ENCODE results near the gene FBXW12. TPM values are rescaled to one million over a fixed set of nuclear protein-coding genes. Genes with fewer than 3 reads are reported as not detected.

FBXW12 gene
- total RNA-seq, 1 experiment from 2014 or later = not detected

- DNase-seq = no peak
- H3K27ac ChIP-seq (ENCODE audit: low read length) = peak overlapping the region; percentile 36; the same call in 1 of the 2 replicates
- H3K9me3 ChIP-seq (ENCODE audit: low read length) = no peaks in the 10 kb centered on the region
- H4K20me1 ChIP-seq (ENCODE audit: insufficient read depth, low read depth, low read length) = no peaks in the 10 kb centered on the region
- H3K9me2 ChIP-seq (replicated peaks; ENCODE audit: insufficient read depth, low read length) = no peaks in the 10 kb centered on the region
- no peaks in the 10 kb centered on the region for H3K27me3 ChIP-seq (ENCODE audit: low read length)
- H3K79me2 ChIP-seq (ENCODE audit: low read length) = peaks cover 58% of the 10 kb centered on the region
- no peak overlapping the region for H2AFZ ChIP-seq (ENCODE audit: low read length)
- peak overlapping the region; percentile 14; the same call in 1 of the 2 replicates for H3K4me3 ChIP-seq (ENCODE audit: low read length)
- peak overlapping the region; percentile 37 for H3K9ac ChIP-seq (ENCODE audit: low read length)
- peak overlapping the region; percentile 20 for H3K4me2 ChIP-seq (ENCODE audit: low read depth, low read length, poor library complexity, severe bottlenecking)
- H3K4me1 ChIP-seq (ENCODE audit: low read length) = peaks cover 48% of the 10 kb centered on the region
- H3K36me3 ChIP-seq (ENCODE audit: insufficient read depth, low read length) = no peaks in the 10 kb centered on the region
Measured at GRCh38 chr3:48426401-48426909, 54.4 kb downstream of the FBXW12 start.

- Histone ChIP-seq H3K79me2 (ENCODE audit: low read length) (peaks cover 58% of the 10 kb centered on the region), H4K20me1 (ENCODE audit: insufficient read depth, low read depth, low read length) (no peaks in the 10 kb centered on the region), H3K4me3 (ENCODE audit: low read length) (peak overlapping the region; percentile 14; the same call in 1 of the 2 replicates), H3K4me2 (ENCODE audit: low read depth, low read length, poor library complexity, severe bottlenecking) (peak overlapping the region; percentile 27), H3K9ac (ENCODE audit: low read length) (0 out of 2 replicates have a peak overlapping the region, but pooled peaks have one; percentile 37), H3K4me1 (ENCODE audit: low read length) (peaks cover 48% of the 10 kb centered on the region), H3K27ac (ENCODE audit: low read length) (0 out of 2 replicates have a peak overlapping the region, but pooled peaks have one; percentile 36), H3K9me2 (replicated peaks; ENCODE audit: insufficient read depth, low read length) (no peaks in the 10 kb centered on the region), H2AFZ (ENCODE audit: low read length) (no peak overlapping the region), H3K9me3 (ENCODE audit: low read length) (no peaks in the 10 kb centered on the region), H3K36me3 (ENCODE audit: insufficient read depth, low read length) (no peaks in the 10 kb centered on the region), H3K27me3 (ENCODE audit: low read length) (no peaks in the 10 kb centered on the region)
- no peak for DNase-seq
Measured at GRCh38 chr3:48426944-48427629, 55.1 kb downstream of the FBXW12 start.

GRCh38 chr3:48427630-48427962 is 55.6 kb downstream of the FBXW12 start:
- no peaks in the 10 kb centered on the region for H3K27me3 ChIP-seq (ENCODE audit: low read length)
- H2AFZ ChIP-seq (ENCODE audit: low read length) = no peak overlapping the region
- no peaks in the 10 kb centered on the region for H3K36me3 ChIP-seq (ENCODE audit: insufficient read depth, low read length)
- no peaks in the 10 kb centered on the region for H3K9me3 ChIP-seq (ENCODE audit: low read length)
- H3K4me2 ChIP-seq (ENCODE audit: low read depth, low read length, poor library complexity, severe bottlenecking) = peak overlapping the region; percentile 27
- peak overlapping the region; percentile 9; the same call in 1 of the 2 replicates for H3K4me3 ChIP-seq (ENCODE audit: low read length)
- DNase-seq = no peak
- H3K79me2 ChIP-seq (ENCODE audit: low read length) = peaks cover 58% of the 10 kb centered on the region
- no peak overlapping the region for H3K9ac ChIP-seq (ENCODE audit: low read length)
- no peak overlapping the region for H3K27ac ChIP-seq (ENCODE audit: low read length)
- H4K20me1 ChIP-seq (ENCODE audit: insufficient read depth, low read depth, low read length) = no peaks in the 10 kb centered on the region
- no peaks in the 10 kb centered on the region for H3K9me2 ChIP-seq (replicated peaks; ENCODE audit: insufficient read depth, low read length)
- peaks cover 48% of the 10 kb centered on the region for H3K4me1 ChIP-seq (ENCODE audit: low read length)

GRCh38 chr3:48428088-48428571 is 56.1 kb downstream of the FBXW12 start:
- Histone ChIP-seq H3K9ac (ENCODE audit: low read length) (peak overlapping the region; percentile 81), H3K9me2 (replicated peaks; ENCODE audit: insufficient read depth, low read length) (no peaks in the 10 kb centered on the region), H3K4me2 (ENCODE audit: low read depth, low read length, poor library complexity, severe bottlenecking) (peak overlapping the region; percentile 77), H3K79me2 (ENCODE audit: low read length) (peaks cover 58% of the 10 kb centered on the region), H2AFZ (ENCODE audit: low read length) (no peak overlapping the region), H4K20me1 (ENCODE audit: insufficient read depth, low read depth, low read length) (no peaks in the 10 kb centered on the region), H3K36me3 (ENCODE audit: insufficient read depth, low read length) (no peaks in the 10 kb centered on the region), H3K4me3 (ENCODE audit: low read length) (peak overlapping the region; percentile 76; the same call in 1 of the 2 replicates), H3K4me1 (ENCODE audit: low read length) (peaks cover 44% of the 10 kb centered on the region), H3K27me3 (ENCODE audit: low read length) (no peaks in the 10 kb centered on the region), H3K9me3 (ENCODE audit: low read length) (no peaks in the 10 kb centered on the region), H3K27ac (ENCODE audit: low read length) (no peak overlapping the region)
- DNase-seq = no peak

GRCh38 chr3:48428572-48429316 is 56.7 kb downstream of the FBXW12 start:
- DNase-seq = no peak
- peak overlapping the region; percentile 81 for H3K9ac ChIP-seq (ENCODE audit: low read length)
- H3K9me2 ChIP-seq (replicated peaks; ENCODE audit: insufficient read depth, low read length) = no peaks in the 10 kb centered on the region
- peak overlapping the region; percentile 54 for H3K27ac ChIP-seq (ENCODE audit: low read length)
- H2AFZ ChIP-seq (ENCODE audit: low read length) = no peak overlapping the region
- no peaks in the 10 kb centered on the region for H3K27me3 ChIP-seq (ENCODE audit: low read length)
- peaks cover 2% of the 10 kb centered on the region; the same call in 1 of the 2 replicates for H3K36me3 ChIP-seq (ENCODE audit: insufficient read depth, low read length)
- H3K4me1 ChIP-seq (ENCODE audit: low read length) = peaks cover 41% of the 10 kb centered on the region
- H3K4me2 ChIP-seq (ENCODE audit: low read depth, low read length, poor library complexity, severe bottlenecking) = peak overlapping the region; percentile 77
- peak overlapping the region; percentile 76 for H3K4me3 ChIP-seq (ENCODE audit: low read length)
- no peaks in the 10 kb centered on the region for H4K20me1 ChIP-seq (ENCODE audit: insufficient read depth, low read depth, low read length)
- H3K79me2 ChIP-seq (ENCODE audit: low read length) = peaks cover 52% of the 10 kb centered on the region
- H3K9me3 ChIP-seq (ENCODE audit: low read length) = no peaks in the 10 kb centered on the region

- peaks cover 6% of the 10 kb centered on the region; the same call in 1 of the 2 replicates for H3K36me3 ChIP-seq (ENCODE audit: insufficient read depth, low read length)
- H4K20me1 ChIP-seq (ENCODE audit: insufficient read depth, low read depth, low read length) = no peaks in the 10 kb centered on the region
- peak overlapping the region; percentile 54 for H3K27ac ChIP-seq (ENCODE audit: low read length)
Measured at GRCh38 chr3:48429317-48429959, 57.4 kb downstream of the FBXW12 start.

GRCh38 chr3:48429960-48430707 is 58.1 kb downstream of the FBXW12 start, which contains the start of gene PLXNB1:
TSS of gene PLXNB1 (minus strand) at chr3:48430086. CDS start at chr3:48424611, 5,475 bp downstream.
- Histone ChIP-seq H3K4me3 (ENCODE audit: low read length) (peak within 1 kb of the TSS; percentile 76), H3K27me3 (ENCODE audit: low read length) (no peaks in the 10 kb centered on the region), H4K20me1 (ENCODE audit: insufficient read depth, low read depth, low read length) (no peaks in the 10 kb centered on the region), H3K9ac (ENCODE audit: low read length) (peak within 1 kb of the TSS; percentile 81), H3K9me3 (ENCODE audit: low read length) (no peaks in the 10 kb centered on the region), H3K36me3 (ENCODE audit: insufficient read depth, low read length) (peaks cover 6% of the 10 kb centered on the region; the same call in 1 of the 2 replicates), H2AFZ (ENCODE audit: low read length) (peak within 1 kb of the TSS; percentile 1; the same call in 1 of the 2 replicates), H3K27ac (ENCODE audit: low read length) (peak within 1 kb of the TSS; percentile 54), H3K79me2 (ENCODE audit: low read length) (peaks cover 44% of the 10 kb centered on the region), H3K4me2 (ENCODE audit: low read depth, low read length, poor library complexity, severe bottlenecking) (peak within 1 kb of the TSS; percentile 77), H3K9me2 (replicated peaks; ENCODE audit: insufficient read depth, low read length) (no peaks in the 10 kb centered on the region), H3K4me1 (ENCODE audit: low read length) (peaks cover 44% of the 10 kb centered on the region)
- peak; percentile 93 for DNase-seq

More at GRCh38 chr3:48429317-48429959, 57.4 kb downstream of the FBXW12 start:
- peak overlapping the region; percentile 76 for H3K4me3 ChIP-seq (ENCODE audit: low read length)
- H3K4me2 ChIP-seq (ENCODE audit: low read depth, low read length, poor library complexity, severe bottlenecking) = peak overlapping the region; percentile 77
- peaks cover 48% of the 10 kb centered on the region for H3K79me2 ChIP-seq (ENCODE audit: low read length)
- H3K27me3 ChIP-seq (ENCODE audit: low read length) = no peaks in the 10 kb centered on the region
- DNase-seq = peak; percentile 81
- H2AFZ ChIP-seq (ENCODE audit: low read length) = peak overlapping the region; percentile 1; the same call in 1 of the 2 replicates
- no peaks in the 10 kb centered on the region for H3K9me2 ChIP-seq (replicated peaks; ENCODE audit: insufficient read depth, low read length)
- peak overlapping the region; percentile 81 for H3K9ac ChIP-seq (ENCODE audit: low read length)
- peaks cover 41% of the 10 kb centered on the region for H3K4me1 ChIP-seq (ENCODE audit: low read length)
- H3K9me3 ChIP-seq (ENCODE audit: low read length) = no peaks in the 10 kb centered on the region
